K562 (cell line): Measurements from ENCODE around the gene CCDC88C. TPM values are rescaled to one million over a fixed set of nuclear protein-coding genes. Genes with fewer than 3 reads are reported as not detected.

ENCODE experiments used
- ATAC-seq: fragments of 200-7000 bp; cut with Tn5 transposase; 3 replicates; pipeline ENCODE4 v1.9.1; 2020; ENCODE audit warnings: moderate library complexity
- BruUV-seq: library from RNA; stranded (reverse); fragments of 400-500 nt; replicated peaks from 2 replicates; lab custom pipeline; 2021; lab: Mats Ljungman, UMichigan
- CTCF ChIA-PET: fragments of 300-600 bp; formaldehyde crosslinking; extraction: SDS; loops from one replicate; lab custom pipeline; 2021; ENCODE audit warnings: low intra/inter-chr PET ratio; lab: Yijun Ruan, JAX
- POLR2A ChIA-PET: fragments of 300-600, 350-650 bp; sonication (Branson Sonifier 250); formaldehyde crosslinking; extraction: SDS; loops from one replicate; lab custom pipeline; 2021; ENCODE audit warnings: antibody characterized with exemption, inconsistent platforms; lab: Yijun Ruan, JAX
- DNase-seq, 4 experiments: peaks; one replicate each; pipeline versions ENCODE4 v3.0.0 to v3.0.0-alpha.2; 2011 to 2018; ENCODE audit warnings: low spot score in 3 of 4, mixed read lengths in 3 of 4; ENCODE audit errors: extremely low read depth in 1 of 4
- FAIRE-seq: peaks from 2 replicates; lab custom pipeline; 2011; peaks lifted over from hg19 to GRCh38; lab: Jason Lieb, UNC
- H2AFZ ChIP-seq: 2 replicates; pipeline ENCODE4 v1.6.0; 2011; ENCODE audit warnings: low read depth, low read length, control low read depth, inconsistent platforms
- H3K27ac ChIP-seq: fragments of 200-600 bp; 3 replicates; pipeline ENCODE4 v1.8.0; 2011; ENCODE audit warnings: low read depth, mild to moderate bottlenecking, control low read depth, inconsistent platforms, low read length, moderate library complexity, mixed read lengths; ENCODE audit errors: extremely low read depth
- H3K27me3 ChIP-seq, 2 experiments: fragments of 300-600 bp in 1 of 2; 2 replicates in 1 of 2; 3 replicates in 1 of 2; pipeline versions ENCODE4 v1.6.0 to v1.8.0; 2011; ENCODE audit warnings: inconsistent platforms in 2 of 2, low read length in 2 of 2, mild to moderate bottlenecking in 1 of 2, mixed read lengths in 1 of 2, moderate library complexity in 1 of 2; ENCODE audit not compliant: control insufficient read depth in 2 of 2, insufficient read depth in 2 of 2
- H3K36me3 ChIP-seq: fragments of 300-600 bp; 3 replicates; pipeline ENCODE4 v1.8.0; 2011; ENCODE audit warnings: mild to moderate bottlenecking, low read length, inconsistent platforms; ENCODE audit not compliant: control insufficient read depth, insufficient read depth
- H3K4me1 ChIP-seq, 2 experiments: fragments of 200-600 bp in 1 of 2; replicated peaks in 1 of 2; 2 replicates in 1 of 2; 3 replicates in 1 of 2; pipeline versions ENCODE4 v1.5.1 to v1.8.0; 2011; ENCODE audit warnings: inconsistent platforms in 2 of 2, low read length in 2 of 2, mild to moderate bottlenecking in 1 of 2, mixed read lengths in 1 of 2, moderate library complexity in 1 of 2; ENCODE audit not compliant: control insufficient read depth in 2 of 2, insufficient read depth in 2 of 2
- H3K4me2 ChIP-seq: 2 replicates; pipeline ENCODE4 v1.6.1; 2011; ENCODE audit warnings: low read length, control low read depth, inconsistent platforms, mixed read lengths; ENCODE audit not compliant: insufficient read depth
- H3K4me3 ChIP-seq: fragments of 200-600 bp; sonication (generic), shearing (Covaris generic); 2 replicates; pipeline ENCODE4 v1.5.1; 2016; ENCODE audit warnings: control low read depth, inconsistent platforms
- H3K79me2 ChIP-seq: fragments of 200-600 bp; 3 replicates; pipeline ENCODE4 v1.8.0; 2011; ENCODE audit warnings: low read length, inconsistent platforms; ENCODE audit not compliant: control insufficient read depth, insufficient read depth
- H3K9ac ChIP-seq, 2 experiments: 2 replicates each; pipeline versions ENCODE4 v1.6.0 to v1.6.1; 2011; ENCODE audit warnings: low read depth in 2 of 2, low read length in 2 of 2, control low read depth in 1 of 2, inconsistent platforms in 1 of 2, mild to moderate bottlenecking in 1 of 2, mixed read lengths in 1 of 2; ENCODE audit not compliant: insufficient read depth in 1 of 2
- H3K9me1 ChIP-seq: one replicate; pipeline ENCODE4 v1.6.0; 2011; ENCODE audit warnings: inconsistent platforms, mild to moderate bottlenecking, low read length, moderate library complexity; ENCODE audit not compliant: control insufficient read depth, insufficient read depth
- H3K9me3 ChIP-seq: replicated peaks from 2 replicates; pipeline ENCODE4 v1.5.1; 2011; ENCODE audit warnings: low read depth, low read length, inconsistent platforms; ENCODE audit not compliant: control insufficient read depth, insufficient read depth
- H4K20me1 ChIP-seq: replicated peaks from 2 replicates; pipeline ENCODE4 v1.6.1; 2011; ENCODE audit warnings: low read length, inconsistent platforms, mixed read lengths; ENCODE audit not compliant: control insufficient read depth, insufficient read depth
- ATF6 ChIP-seq: sonication (generic); formaldehyde crosslinking; IDR thresholded peaks from 2 replicates; pipeline ENCODE4 v1.4.0; 2020; ENCODE audit warnings: mild to moderate bottlenecking, missing genetic modification reagents
- CBFB ChIP-seq: sonication (generic); formaldehyde crosslinking; IDR thresholded peaks from 2 replicates; pipeline ENCODE4 v1.4.0; 2020; ENCODE audit warnings: mild to moderate bottlenecking, missing genetic modification reagents
- CBX1 ChIP-seq: sonication (generic); IDR thresholded peaks from 2 replicates; pipeline ENCODE4 v1.6.1; 2016; ENCODE audit warnings: antibody characterized with exemption, low read depth, mild to moderate bottlenecking
- POU5F1 ChIP-seq: fragments of 150-350 bp; IDR thresholded peaks from 2 replicates; pipeline ENCODE4 v1.6.1; 2014; ENCODE audit warnings: borderline replicate concordance, low read length, low read depth, mild to moderate bottlenecking; ENCODE audit not compliant: partially characterized antibody
- ZNF280A ChIP-seq: fragments of 450-650 bp; IDR thresholded peaks from 2 replicates; pipeline ENCODE4 v1.6.1; 2018; ENCODE audit warnings: mild to moderate bottlenecking, low read depth; ENCODE audit not compliant: partially characterized antibody
- ZNF408 ChIP-seq: fragments of 250-450 bp; sonication (Bioruptor Pico); IDR thresholded peaks from 2 replicates; pipeline ENCODE4 v1.4.0; 2020; ENCODE audit warnings: low read depth, mild to moderate bottlenecking, moderate library complexity
- ZNF584 ChIP-seq: fragments of 200-800 bp; sonication (Bioruptor generic); IDR thresholded peaks from 2 replicates; pipeline ENCODE4 v1.6.1; 2016; ENCODE audit warnings: low read depth, mild to moderate bottlenecking, missing genetic modification characterization, missing compliant biosample characterization
- WGBS: fragments of 100-300 bp; shearing (Covaris generic); methylation state at CpG from one replicate; pipeline ENCODE4 v1.1.6; 2016; ENCODE audit warnings: low coverage, mixed read lengths; ENCODE audit not compliant: insufficient coverage; ENCODE audit errors: missing lambda C conversion rate; 5-methylcytosine and 5-hydroxymethylcytosine counted together
- in situ Hi-C: fragments of 300-500 bp; cut with MboI; formaldehyde crosslinking; loops from 4 replicates; pipeline ENCODE4 v1.15.0; 2018; ENCODE audit warnings: inconsistent platforms, mixed read lengths
- intact Hi-C: fragments of 100-400 bp; cut with micrococcal nuclease; formaldehyde crosslinking; loops from 2 replicates; pipeline ENCODE4 v1.14.2; 2022
- polyA plus RNA-seq, 8 experiments: library from polyadenylated mRNA; depleted of rRNA in 4 of 8; stranded (reverse) in 5 of 8; unstranded in 3 of 8; fragments of >200 nt; fragmentation: Nextera tagmentation in 2 of 8; fragmentation: Illumina TruSeq in 1 of 8; extraction: Ambion mirVana in 2 of 8; extraction: Trizol in 1 of 8; gene quantifications; 2 replicates each; pipeline versions ENCODE4 v1.2.1 to v1.2.3, GENCODE V29; 2011 to 2014; ENCODE audit warnings: inconsistent platforms in 1 of 8, missing spikeins in 1 of 8
- total RNA-seq, 7 experiments: library from RNA; depleted of rRNA in 6 of 7; stranded (reverse); fragments of >200 nt in 6 of 7; fragmentation: Illumina TruSeq in 2 of 7; extraction: Trizol in 2 of 7; gene quantifications; 2 replicates each; pipeline versions ENCODE4 v1.2.1 to v1.2.3, GENCODE V29; 2011 to 2021; ENCODE audit warnings: low replicate concordance in 1 of 7

Gene CCDC88C
- total and polyA plus RNA-seq, 9 of the 15 experiments (the other 6 are each of a cell fraction or from before 2014, with no cell fraction given) = 0.62 to 22.5 (median 10.7) TPM

GRCh38 chr14:91357272-91358024 lies 60.2 kb downstream of the CCDC88C start:
- Histone ChIP-seq H3K9me3 (no peaks in the 10 kb centered on the region), H3K9ac (no peak overlapping the region), H3K79me2 (peaks cover 3% of the 10 kb centered on the region; the same call in 1 of the 3 replicates), H3K27ac (no peak overlapping the region), H4K20me1 (peaks cover 7% of the 10 kb centered on the region; the same call in 1 of the 2 replicates), H2AFZ (no peak overlapping the region), H3K4me3 (no peak overlapping the region), H3K4me2 (no peak overlapping the region), H3K4me1 (peaks cover 0 to 7% of the 10 kb centered on the region in 2 experiments; a peak in 3 of 5 replicates), H3K36me3 (peaks cover 6% of the 10 kb centered on the region; the same call in 1 of the 3 replicates), H3K9me1 (no peaks in the 10 kb centered on the region), H3K27me3 (no peaks in the 10 kb centered on the region)
- TF ChIP-seq ZNF408 (CRISPR knock-in tag) = no peak
- TF ChIP-seq POU5F1 = no peak
- ChIA-PET CTCF (no interaction called here), POLR2A (no interaction called here)
- FAIRE-seq (no peak), DNase-seq (no peak), ATAC-seq (no peak)
- in situ Hi-C loops = no loop called here
- intact Hi-C loops = no loop called here
- 87% methylated on average over 17 of the region's 21 CpGs for WGBS
- BruUV-seq = no TSS peak

- no peak overlapping the region for H3K4me2 ChIP-seq
- H3K27ac ChIP-seq = no peak overlapping the region
- 83% methylated on average over 11 of the region's 12 CpGs for WGBS
- H3K27me3 ChIP-seq = no peaks in the 10 kb centered on the region
- H3K4me1 ChIP-seq = peaks cover 0 to 10% of the 10 kb centered on the region in 2 experiments; a peak in 2 of 5 replicates
- FAIRE-seq (no peak), ATAC-seq (no peak), DNase-seq (no peak)
- intact Hi-C loops (no loop called here), in situ Hi-C loops (no loop called here)
- H3K9me1 ChIP-seq = no peaks in the 10 kb centered on the region
- ChIA-PET POLR2A (no interaction called here), CTCF (interaction anchor here (0.7 kb wide), 1 partner anchor 30 kb away, joined by 3 read pairs; no protein-coding TSS in a partner anchor)
- H3K79me2 ChIP-seq = no peaks in the 10 kb centered on the region
- H3K36me3 ChIP-seq = peaks cover 6% of the 10 kb centered on the region; the same call in 1 of the 3 replicates
- H3K4me3 ChIP-seq = no peak overlapping the region
- no peaks in the 10 kb centered on the region for H3K9me3 ChIP-seq
- H4K20me1 ChIP-seq = peaks cover 4% of the 10 kb centered on the region; the same call in 1 of the 2 replicates
- H3K9ac ChIP-seq = no peak overlapping the region
- no peak overlapping the region for H2AFZ ChIP-seq
- no TSS peak for BruUV-seq
- no peak for TF ChIP-seq CBX1
- TF ChIP-seq CBFB (CRISPR knock-in tag) = no peak
- no peak for TF ChIP-seq ATF6
- no peak for TF ChIP-seq ZNF584
- no peak for TF ChIP-seq ZNF280A
Observed at GRCh38 chr14:91356181-91356763, 61.3 kb downstream of the CCDC88C start.
